ENCODE measurements around the gene WDR45B.

The WDR45B gene

DNA sequence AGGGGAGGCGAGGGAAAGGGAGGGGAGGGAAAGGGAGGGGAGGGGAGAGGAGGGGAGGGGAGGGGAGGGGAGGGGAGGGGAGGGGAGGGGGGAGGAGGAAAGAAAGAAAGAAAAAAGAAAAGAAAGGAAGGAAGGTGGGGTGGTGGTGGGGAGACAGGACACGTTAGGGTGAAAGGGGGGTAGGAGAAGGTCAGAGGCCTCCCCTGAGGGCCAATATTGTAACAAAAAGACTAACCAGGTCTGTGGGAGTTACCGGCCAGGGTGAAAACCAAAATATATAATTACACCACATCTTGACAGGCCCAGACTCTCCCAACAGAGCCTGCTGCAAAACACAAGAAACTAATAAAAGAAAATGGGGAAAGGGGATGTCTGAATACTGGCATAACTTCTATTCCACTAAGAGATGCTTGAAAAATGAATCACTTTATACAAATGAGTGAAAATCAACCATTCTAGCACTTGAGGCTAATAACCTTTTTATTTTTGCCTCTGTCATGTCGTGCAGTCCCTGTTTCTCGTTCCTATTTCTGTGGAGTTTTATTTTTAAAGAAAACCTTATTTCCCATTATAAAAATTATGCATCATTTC is 10.0 kb downstream of the WDR45B start:
- no peak overlapping the region for H3K27ac ChIP-seq (ENCODE audit: low read depth, low read length)

GRCh38 chr17:82636626-82637598 is 11.3 kb downstream of the WDR45B start:
- Histone ChIP-seq H3K27me3 (ENCODE audit: low read length) (no peaks in the 10 kb centered on the region), H2AFZ (ENCODE audit: low read depth, low read length, severe bottlenecking) (no peak overlapping the region), H3K9me3 (ENCODE audit: insufficient read depth, low read length) (no peaks in the 10 kb centered on the region), H3K4me3 (ENCODE audit: insufficient read depth, low read length, poor library complexity, severe bottlenecking) (no peak overlapping the region), H3K27ac (ENCODE audit: low read depth, low read length) (no peak overlapping the region), H4K20me1 (ENCODE audit: low read depth, low read length) (no peaks in the 10 kb centered on the region), H3K4me2 (ENCODE audit: low read depth, low read length, poor library complexity, severe bottlenecking) (no peak overlapping the region), H3K79me2 (ENCODE audit: insufficient read depth, low read length) (peaks cover 85% of the 10 kb centered on the region), H3K9ac (ENCODE audit: low read length) (no peak overlapping the region), H3K36me3 (ENCODE audit: low read length) (peaks cover 2% of the 10 kb centered on the region; the same call in 1 of the 2 replicates), H3F3A (ENCODE audit: insufficient read depth) (no peaks in the 10 kb centered on the region), H3K9me2 (replicated peaks; ENCODE audit: insufficient read depth, low read length) (no peaks in the 10 kb centered on the region)
- TF ChIP-seq EZH2phosphoT487 (conservative IDR thresholded peaks at IDR 0.05; ENCODE audit: low read length) (no peak), CTCF (IDR thresholded peaks at IDR 0.05; ENCODE audit: insufficient read depth, low read length, poor library complexity, severe bottlenecking) (no peak)

More for the DNA sequence above, 10.0 kb downstream of the WDR45B start:
- Histone ChIP-seq H3F3A (ENCODE audit: insufficient read depth) (no peaks in the 10 kb centered on the region), H3K79me2 (ENCODE audit: insufficient read depth, low read length) (peaks cover 85% of the 10 kb centered on the region), H3K36me3 (ENCODE audit: low read length) (peaks cover 2% of the 10 kb centered on the region; the same call in 1 of the 2 replicates), H3K4me3 (ENCODE audit: insufficient read depth, low read length, poor library complexity, severe bottlenecking) (no peak overlapping the region), H3K27me3 (ENCODE audit: low read length) (no peaks in the 10 kb centered on the region), H3K9me3 (ENCODE audit: insufficient read depth, low read length) (no peaks in the 10 kb centered on the region), H4K20me1 (ENCODE audit: low read depth, low read length) (no peaks in the 10 kb centered on the region), H2AFZ (ENCODE audit: low read depth, low read length, severe bottlenecking) (no peak overlapping the region), H3K9me2 (replicated peaks; ENCODE audit: insufficient read depth, low read length) (no peaks in the 10 kb centered on the region), H3K9ac (ENCODE audit: low read length) (no peak overlapping the region), H3K4me2 (ENCODE audit: low read depth, low read length, poor library complexity, severe bottlenecking) (no peak overlapping the region)
- no peak for TF ChIP-seq EZH2phosphoT487 (conservative IDR thresholded peaks at IDR 0.05; ENCODE audit: low read length)
- TF ChIP-seq CTCF (IDR thresholded peaks at IDR 0.05; ENCODE audit: insufficient read depth, low read length, poor library complexity, severe bottlenecking), result no peak

GRCh38 chr17:82633343-82633742 is 14.9 kb downstream of the WDR45B start:
- Histone ChIP-seq H3K9me3 (ENCODE audit: insufficient read depth, low read length) (no peaks in the 10 kb centered on the region), H3K4me3 (ENCODE audit: insufficient read depth, low read length, poor library complexity, severe bottlenecking) (no peak overlapping the region), H2AFZ (ENCODE audit: low read depth, low read length, severe bottlenecking) (no peak overlapping the region), H3K27ac (ENCODE audit: low read depth, low read length) (no peak overlapping the region), H3K9ac (ENCODE audit: low read length) (no peak overlapping the region), H3F3A (ENCODE audit: insufficient read depth) (no peaks in the 10 kb centered on the region), H3K27me3 (ENCODE audit: low read length) (no peaks in the 10 kb centered on the region), H4K20me1 (ENCODE audit: low read depth, low read length) (no peaks in the 10 kb centered on the region; the same call in 1 of the 2 replicates), H3K9me2 (replicated peaks; ENCODE audit: insufficient read depth, low read length) (no peaks in the 10 kb centered on the region), H3K4me2 (ENCODE audit: low read depth, low read length, poor library complexity, severe bottlenecking) (no peak overlapping the region), H3K36me3 (ENCODE audit: low read length) (peaks cover 8% of the 10 kb centered on the region), H3K79me2 (ENCODE audit: insufficient read depth, low read length) (peaks cover 62% of the 10 kb centered on the region)
- no peak for TF ChIP-seq EZH2phosphoT487 (conservative IDR thresholded peaks at IDR 0.05; ENCODE audit: low read length)

Measured in SU-DHL-6 (cell line).